ENCODE results near the gene THSD7A. TPM values are rescaled to one million over a fixed set of nuclear protein-coding genes. Genes with fewer than 3 reads are reported as not detected.

The THSD7A gene
- total RNA-seq, 1 experiment from 2014 or later, result not detected

GRCh38 chr7:11750191-11750590 is 81.8 kb downstream of the THSD7A start:
- ChIA-PET CTCF (interaction anchor here (0.6 kb wide), 1 partner anchor 429 kb away, joined by 5 read pairs; no protein-coding TSS in a partner anchor), POLR2A (no interaction called here)
- no peak for DNase-seq (ENCODE audit: unreplicated experiment)
- no peaks in the 10 kb centered on the region for H3K36me3 Mint-ChIP-seq (ENCODE audit: insufficient read depth, unreplicated experiment)
- no peak for TF ChIP-seq CTCF (IDR thresholded peaks at IDR 0.05; ENCODE audit: unreplicated experiment)
- H3K9me3 Mint-ChIP-seq (ENCODE audit: unreplicated experiment), result no peaks in the 10 kb centered on the region
- BruUV-seq (replicated peaks), result no TSS peak
- no peak overlapping the region for H3K27ac Mint-ChIP-seq (ENCODE audit: low read depth, unreplicated experiment)
- H3K27me3 Mint-ChIP-seq (ENCODE audit: insufficient read depth, unreplicated experiment), result no peaks in the 10 kb centered on the region
- no peaks in the 10 kb centered on the region for H3K4me1 Mint-ChIP-seq (ENCODE audit: insufficient read depth, unreplicated experiment)
- H3K4me3 Mint-ChIP-seq (ENCODE audit: unreplicated experiment), result no peak overlapping the region
- intact Hi-C loops (cut with micrococcal nuclease), result no loop called here

- Mint-ChIP-seq H3K27me3 (ENCODE audit: insufficient read depth, unreplicated experiment) (no peaks in the 10 kb centered on the region), H3K4me1 (ENCODE audit: insufficient read depth, unreplicated experiment) (no peaks in the 10 kb centered on the region), H3K36me3 (ENCODE audit: insufficient read depth, unreplicated experiment) (no peaks in the 10 kb centered on the region), H3K9me3 (ENCODE audit: unreplicated experiment) (no peaks in the 10 kb centered on the region), H3K27ac (ENCODE audit: low read depth, unreplicated experiment) (no peak overlapping the region), H3K4me3 (ENCODE audit: unreplicated experiment) (no peak overlapping the region)
- ChIA-PET CTCF (interaction anchor here (0.6 to 1.7 kb wide), 5 partner anchors 11 to 573 kb away, joined by 3 to 5 read pairs (median 4); no protein-coding TSS in a partner anchor), POLR2A (no interaction called here)
- no TSS peak for BruUV-seq (replicated peaks)
- intact Hi-C loops (cut with micrococcal nuclease), result no loop called here
- TF ChIP-seq CTCF (IDR thresholded peaks at IDR 0.05; ENCODE audit: unreplicated experiment), result no peak
- DNase-seq (ENCODE audit: unreplicated experiment), result no peak
Measured at GRCh38 chr7:11749629-11750028, 82.4 kb downstream of the THSD7A start.

- POLR2A ChIA-PET, result no interaction called here
- no TSS peak for BruUV-seq (replicated peaks)
- Mint-ChIP-seq H3K27me3 (ENCODE audit: insufficient read depth, unreplicated experiment) (no peaks in the 10 kb centered on the region), H3K4me3 (ENCODE audit: unreplicated experiment) (no peak overlapping the region), H3K9me3 (ENCODE audit: unreplicated experiment) (no peaks in the 10 kb centered on the region), H3K27ac (ENCODE audit: low read depth, unreplicated experiment) (no peak overlapping the region), H3K36me3 (ENCODE audit: insufficient read depth, unreplicated experiment) (no peaks in the 10 kb centered on the region), H3K4me1 (ENCODE audit: insufficient read depth, unreplicated experiment) (no peaks in the 10 kb centered on the region)
- CTCF ChIA-PET, result interaction anchor here (0.7 to 1.7 kb wide), 4 partner anchors 14 to 574 kb away, joined by 3 to 5 read pairs (median 3); no protein-coding TSS in a partner anchor
- DNase-seq (ENCODE audit: unreplicated experiment), result no peak
- no peak for TF ChIP-seq CTCF (IDR thresholded peaks at IDR 0.05; ENCODE audit: unreplicated experiment)
- intact Hi-C loops (cut with micrococcal nuclease), result no loop called here
Measured at GRCh38 chr7:11748884-11749283, 83.1 kb downstream of the THSD7A start.

GRCh38 chr7:11747715-11748485 is 84.1 kb downstream of the THSD7A start:
- no peaks in the 10 kb centered on the region for H3K4me1 Mint-ChIP-seq (ENCODE audit: insufficient read depth, unreplicated experiment)
- TF ChIP-seq CTCF (IDR thresholded peaks at IDR 0.05; ENCODE audit: unreplicated experiment), result no peak
- H3K36me3 Mint-ChIP-seq (ENCODE audit: insufficient read depth, unreplicated experiment), result no peaks in the 10 kb centered on the region
- no TSS peak for BruUV-seq (replicated peaks)
- POLR2A ChIA-PET, result no interaction called here
- H3K4me3 Mint-ChIP-seq (ENCODE audit: unreplicated experiment), result no peak overlapping the region
- no peak for DNase-seq (ENCODE audit: unreplicated experiment)
- CTCF ChIA-PET, result interaction anchor here (0.7 to 1.7 kb wide), 2 partner anchors 13 to 38 kb away, joined by 3 to 5 read pairs; no protein-coding TSS in a partner anchor
- intact Hi-C loops (cut with micrococcal nuclease), result no loop called here
- no peaks in the 10 kb centered on the region for H3K27me3 Mint-ChIP-seq (ENCODE audit: insufficient read depth, unreplicated experiment)
- H3K27ac Mint-ChIP-seq (ENCODE audit: low read depth, unreplicated experiment), result no peak overlapping the region
- no peaks in the 10 kb centered on the region for H3K9me3 Mint-ChIP-seq (ENCODE audit: unreplicated experiment)

Data from MCF 10A (cell line).